A172 (cell line): ENCODE measurements around the gene PGAP6. TPM values are rescaled to one million over a fixed set of nuclear protein-coding genes. Genes with fewer than 3 reads are reported as not detected.
"Not testable (repeated sequence)": the region's sequence is repeated elsewhere in the genome, so short reads cannot be mapped to it uniquely, and the experiment has no call there.

Experiments
- DNase-seq: peaks from one replicate; pipeline ENCODE4 v3.0.0-alpha.2; 2015; ENCODE audit warnings: low spot score
- total RNA-seq: library from RNA; depleted of rRNA; stranded (reverse); fragments of >200 nt; shearing (Covaris generic); gene quantifications from 2 replicates; pipeline ENCODE4 v1.2.3, GENCODE V29; 2014; rRNA removed

Gene PGAP6, protein sequence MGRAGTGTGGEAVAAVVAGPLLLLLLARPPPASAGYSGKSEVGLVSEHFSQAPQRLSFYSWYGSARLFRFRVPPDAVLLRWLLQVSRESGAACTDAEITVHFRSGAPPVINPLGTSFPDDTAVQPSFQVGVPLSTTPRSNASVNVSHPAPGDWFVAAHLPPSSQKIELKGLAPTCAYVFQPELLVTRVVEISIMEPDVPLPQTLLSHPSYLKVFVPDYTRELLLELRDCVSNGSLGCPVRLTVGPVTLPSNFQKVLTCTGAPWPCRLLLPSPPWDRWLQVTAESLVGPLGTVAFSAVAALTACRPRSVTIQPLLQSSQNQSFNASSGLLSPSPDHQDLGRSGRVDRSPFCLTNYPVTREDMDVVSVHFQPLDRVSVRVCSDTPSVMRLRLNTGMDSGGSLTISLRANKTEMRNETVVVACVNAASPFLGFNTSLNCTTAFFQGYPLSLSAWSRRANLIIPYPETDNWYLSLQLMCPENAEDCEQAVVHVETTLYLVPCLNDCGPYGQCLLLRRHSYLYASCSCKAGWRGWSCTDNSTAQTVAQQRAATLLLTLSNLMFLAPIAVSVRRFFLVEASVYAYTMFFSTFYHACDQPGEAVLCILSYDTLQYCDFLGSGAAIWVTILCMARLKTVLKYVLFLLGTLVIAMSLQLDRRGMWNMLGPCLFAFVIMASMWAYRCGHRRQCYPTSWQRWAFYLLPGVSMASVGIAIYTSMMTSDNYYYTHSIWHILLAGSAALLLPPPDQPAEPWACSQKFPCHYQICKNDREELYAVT
- 46.6 and 58.5 TPM in 2 replicates for total RNA-seq

GRCh38 chr16:381789-382717 is at the start of gene PGAP6:
TSS of gene PGAP6 (minus strand) at chr16:381978. CDS start at chr16:381821, 157 bp downstream.
- no peak for DNase-seq

DNA sequence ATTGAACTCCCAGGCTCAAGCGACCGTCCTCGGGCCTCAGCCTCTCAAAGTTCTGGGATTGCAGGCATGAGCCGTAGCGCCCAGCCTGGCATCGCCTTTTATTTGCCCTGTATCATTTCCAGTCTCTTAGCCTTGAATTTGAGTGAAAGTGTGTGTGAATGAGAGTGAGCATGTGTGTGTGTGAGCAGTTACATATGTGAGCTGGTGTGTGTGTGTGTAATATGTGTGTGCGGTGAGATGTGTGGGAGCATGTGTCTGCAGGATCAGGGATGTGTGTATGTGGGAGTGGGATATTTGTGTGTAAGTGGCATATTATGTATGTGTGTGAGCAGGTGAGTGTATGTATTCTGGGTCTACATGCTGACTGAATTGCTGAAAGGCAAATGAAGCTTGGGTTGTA is 49.1 kb upstream of the PGAP6 start:
- no peak for DNase-seq

DNA sequence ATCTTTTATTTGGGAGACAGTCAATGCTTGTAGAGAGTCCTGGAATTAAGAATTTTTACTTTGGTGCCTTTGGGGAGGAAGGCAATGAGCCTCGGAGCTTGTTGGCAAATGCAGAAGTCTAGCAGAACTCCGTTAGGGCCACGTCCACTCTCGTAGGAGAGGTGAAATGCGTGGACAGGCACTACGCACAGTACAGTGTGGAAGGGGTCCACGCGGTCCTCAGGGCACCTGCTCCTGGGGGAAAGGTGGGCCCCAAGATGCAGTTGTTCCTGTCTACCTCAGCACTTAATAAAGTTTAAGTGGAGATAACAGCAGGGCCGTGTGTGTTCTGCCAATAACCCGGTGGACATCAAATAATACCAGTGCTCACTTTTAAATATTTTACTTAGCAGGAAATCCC is 45.5 kb upstream of the PGAP6 start:
- DNase-seq, result no peak

GRCh38 chr16:426906-427249 is 45.1 kb upstream of the PGAP6 start:
- DNase-seq, result no peak

- no peak for DNase-seq
Measured at GRCh38 chr16:426115-426905, 44.5 kb upstream of the PGAP6 start.

DNA sequence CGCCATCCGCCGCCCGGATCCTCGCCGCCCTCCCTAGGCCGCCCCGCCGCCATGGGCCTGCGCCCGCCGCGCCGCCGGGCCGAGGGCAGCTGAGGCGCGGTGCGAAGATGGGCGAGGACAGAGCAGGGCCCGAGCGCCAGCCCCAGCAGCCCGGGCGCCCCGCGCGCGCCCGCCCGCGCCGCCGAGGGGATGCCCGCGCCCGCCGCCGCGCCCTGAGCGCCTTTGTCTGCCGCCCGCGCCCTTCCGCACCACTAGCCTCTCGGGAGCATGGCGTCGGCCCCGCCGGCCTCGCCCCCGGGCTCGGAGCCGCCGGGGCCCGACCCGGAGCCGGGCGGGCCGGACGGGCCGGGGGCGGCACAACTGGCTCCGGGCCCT is 43.9 kb upstream of the PGAP6 start:
- DNase-seq, result no peak

GRCh38 chr16:425082-425718 is 43.4 kb upstream of the PGAP6 start, which contains the start of gene RAB11FIP3:
TSS of gene RAB11FIP3 (plus strand) at chr16:425649. CDS start at chr16:426007, 358 bp downstream.
- DNase-seq, result peak; percentile 78

DNA sequence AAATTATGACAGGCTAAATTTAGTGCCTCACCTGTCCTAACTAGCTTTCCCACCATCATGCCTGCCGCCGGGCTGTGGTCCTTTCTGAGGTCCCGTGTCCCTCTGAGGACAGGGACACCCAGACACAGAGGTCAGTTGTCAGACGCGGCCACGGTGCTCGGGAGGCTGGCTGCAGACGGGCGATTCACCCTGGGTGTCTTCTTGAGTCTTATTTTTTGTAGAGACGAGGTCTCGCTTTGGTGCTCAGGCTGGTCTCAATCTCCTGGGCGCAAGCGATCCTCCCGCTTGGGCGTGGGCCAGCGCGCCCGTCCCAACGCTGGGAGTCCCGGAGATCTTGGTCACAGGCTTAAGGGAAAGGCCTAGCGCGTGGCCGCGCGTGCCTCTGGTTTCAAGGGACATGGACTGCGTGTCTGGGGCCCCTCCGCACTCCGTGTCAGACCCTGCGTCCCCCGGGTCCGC is 42.9 kb upstream of the PGAP6 start:
- DNase-seq, result no peak

GRCh38 chr16:424033-424622 is 42.4 kb upstream of the PGAP6 start:
- DNase-seq, result peak; percentile 99

- not testable (repeated sequence) for DNase-seq
Measured at GRCh38 chr16:422179-422578, 40.4 kb upstream of the PGAP6 start.

DNA sequence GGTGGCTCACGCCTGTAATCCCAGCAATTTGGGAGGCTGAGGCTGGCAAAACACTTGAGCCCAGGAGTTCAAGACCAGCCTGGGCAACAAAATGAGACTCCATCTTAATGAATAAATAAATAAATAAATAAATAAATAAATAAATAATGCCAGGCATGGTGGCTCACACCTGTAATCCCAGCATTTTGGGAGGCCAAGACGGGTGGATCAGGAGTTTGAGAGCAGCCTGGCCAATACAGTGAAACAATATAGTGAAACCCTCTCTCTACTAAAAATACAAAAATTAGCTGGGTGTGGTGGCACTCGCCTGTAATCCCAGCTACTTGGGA is 33.4 kb upstream of the PGAP6 start:
- DNase-seq, result not testable (repeated sequence)

DNA sequence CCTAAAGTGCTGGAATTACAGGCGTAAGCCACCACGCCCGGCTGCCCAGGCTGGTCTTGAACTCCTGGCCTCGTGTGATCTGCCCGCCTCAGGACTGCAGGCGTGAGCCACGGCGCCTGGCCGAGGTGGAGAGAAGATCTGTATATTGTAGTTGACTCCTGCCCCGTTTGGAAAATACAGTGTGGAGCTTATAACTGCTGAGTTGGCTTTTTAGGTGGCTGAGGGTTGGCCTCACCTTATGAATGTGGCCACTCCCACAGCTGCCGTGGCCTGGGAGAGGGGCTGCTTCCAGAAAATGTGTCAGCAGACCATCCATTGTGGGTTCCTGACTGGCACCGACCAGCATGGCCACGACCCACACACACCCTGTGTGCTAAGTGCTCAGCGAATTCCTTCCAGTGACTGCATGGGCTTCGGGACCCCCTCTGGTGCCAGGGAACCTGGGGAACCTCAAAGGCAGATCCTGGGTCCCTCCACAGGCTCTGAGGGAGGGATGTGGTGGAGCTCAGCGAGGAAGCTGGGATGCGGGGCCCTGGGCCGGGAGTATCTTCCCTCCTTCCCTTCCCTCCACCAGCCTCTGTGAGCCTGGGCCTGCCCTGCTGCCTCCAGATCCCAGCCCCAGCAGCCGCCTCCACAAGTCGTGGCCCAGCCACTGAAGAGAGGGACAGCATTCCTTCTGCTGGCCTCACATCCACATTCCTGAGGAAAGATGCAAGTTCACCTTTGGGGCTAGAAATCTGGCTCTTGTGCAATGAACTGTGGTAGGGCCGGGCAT is 32.8 kb upstream of the PGAP6 start:
- DNase-seq, result no peak

GRCh38 chr16:411576-412265 is 29.9 kb upstream of the PGAP6 start:
- no peak for DNase-seq

DNA sequence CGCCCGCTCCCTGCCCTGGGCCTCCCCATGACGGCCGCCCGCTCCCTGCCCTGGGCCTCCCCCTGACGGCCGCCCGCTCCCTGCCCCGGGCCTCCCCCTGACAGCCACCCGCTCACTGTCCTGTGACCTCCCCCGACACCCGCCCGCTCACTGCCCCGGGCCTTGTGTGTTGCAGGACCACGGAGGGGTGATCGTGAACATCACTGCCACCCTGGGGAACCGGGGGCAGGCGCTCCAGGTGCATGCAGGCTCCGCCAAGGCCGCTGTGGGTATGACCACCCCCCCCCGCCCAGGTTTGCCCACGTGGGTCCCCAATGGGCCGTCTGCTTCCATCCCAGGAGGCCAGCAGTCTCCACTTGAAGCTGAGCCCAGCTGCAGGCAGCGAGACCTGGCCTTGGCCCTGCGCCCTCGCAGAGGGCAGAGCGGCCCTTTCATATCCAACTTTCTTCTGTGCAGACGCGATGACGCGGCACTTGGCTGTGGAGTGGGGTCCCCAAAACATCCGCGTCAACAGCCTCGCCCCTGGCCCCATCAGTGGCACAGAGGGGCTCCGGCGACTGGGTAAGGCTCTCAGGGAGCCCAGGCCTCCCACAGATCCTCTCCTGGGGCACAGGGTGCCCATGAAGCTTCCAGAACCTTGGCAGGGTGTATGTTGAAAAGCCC is 28.9 kb upstream of the PGAP6 start:
- DNase-seq, result no peak

DNA sequence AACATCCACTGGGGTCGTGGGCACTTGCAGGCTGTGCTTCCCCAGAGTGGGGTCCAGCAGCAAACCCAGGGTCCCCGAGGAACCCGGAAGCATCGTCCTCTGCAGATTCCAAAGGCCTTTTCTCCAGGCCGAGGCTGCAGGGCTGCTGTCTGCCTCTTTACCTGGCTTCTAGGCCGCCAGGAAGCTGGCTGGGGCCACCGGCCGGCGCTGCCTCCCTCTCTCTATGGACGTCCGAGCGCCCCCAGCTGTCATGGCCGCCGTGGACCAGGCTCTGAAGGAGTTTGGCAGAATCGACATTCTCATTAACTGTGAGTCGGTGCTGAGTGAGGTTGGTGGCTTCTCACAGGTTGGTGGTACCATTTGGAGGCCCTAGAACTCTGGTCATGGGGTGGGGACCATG is 25.5 kb upstream of the PGAP6 start:
- no peak for DNase-seq

DNA sequence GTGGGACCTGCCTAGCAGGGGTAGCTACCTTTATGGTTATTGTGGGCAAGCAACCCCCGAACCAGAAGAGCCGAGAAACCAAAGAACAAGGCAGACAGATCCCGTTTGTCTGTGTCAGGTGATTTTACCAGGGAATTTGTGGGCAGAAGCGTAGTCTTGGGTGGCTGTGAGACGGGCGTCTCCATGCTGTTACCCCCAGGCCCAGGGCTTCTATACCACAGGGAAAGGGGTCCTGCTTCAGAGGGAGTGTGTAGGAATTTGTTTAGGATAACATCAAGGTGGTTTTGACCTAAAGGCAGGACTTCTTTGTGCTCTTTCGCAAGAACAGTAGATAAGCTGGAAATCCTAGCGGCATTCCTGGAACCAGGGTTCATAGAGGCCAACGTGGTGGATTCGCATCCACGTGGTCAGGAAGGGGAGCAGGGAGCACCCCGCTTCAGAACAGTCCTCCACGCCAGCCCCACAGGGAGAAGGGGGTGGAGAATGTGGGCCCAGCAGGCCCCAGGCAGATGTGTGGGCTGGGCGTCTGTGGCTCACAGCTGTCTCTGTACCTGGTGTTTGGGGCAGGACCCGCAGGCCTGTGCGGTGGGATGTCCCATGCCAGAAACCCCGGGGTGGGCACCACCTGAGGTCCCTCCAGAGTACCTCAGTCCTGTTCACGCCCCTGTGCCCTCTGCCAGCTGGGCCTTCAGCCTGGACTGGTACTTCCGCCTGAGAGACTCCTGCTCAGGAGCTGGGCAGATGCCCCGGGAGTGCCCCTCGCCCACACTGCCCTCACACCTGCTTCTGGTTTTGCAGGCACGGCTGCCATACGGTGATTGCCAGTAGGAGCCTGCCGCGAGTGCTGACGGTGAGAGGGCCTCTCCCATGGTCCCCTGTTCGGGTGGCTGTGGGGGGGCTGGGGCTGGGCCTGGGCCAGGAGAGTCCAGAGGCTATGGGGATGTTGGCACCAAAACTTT is 24.0 kb upstream of the PGAP6 start:
- no peak for DNase-seq

- no peak for DNase-seq
Measured at GRCh38 chr16:404971-405486, 23.3 kb upstream of the PGAP6 start.
